KMS-11 (cell line): ENCODE data around the gene RAPH1.
"Not testable (repeated sequence)": the region's sequence is repeated elsewhere in the genome, so short reads cannot be mapped to it uniquely, and the experiment has no call there.

Experiments used
- H2AFZ ChIP-seq: fragments of 200-600 bp; sonication (generic); 2 replicates; pipeline ENCODE4 v1.6.1; 2016; ENCODE audit warnings: antibody characterized with exemption, mixed run types, low read depth
- H3K27ac ChIP-seq: fragments of 200-600 bp; sonication (generic); 2 replicates; pipeline ENCODE4 v1.6.1; 2016; ENCODE audit warnings: mild to moderate bottlenecking, mixed run types
- H3K27me3 ChIP-seq: fragments of 200-600 bp; sonication (generic); 2 replicates; pipeline ENCODE4 v1.6.1; 2017; ENCODE audit warnings: mild to moderate bottlenecking, low read depth, mixed run types, moderate library complexity; ENCODE audit not compliant: insufficient read depth
- H3K36me3 ChIP-seq: fragments of 200-600 bp; sonication (generic); 2 replicates; pipeline ENCODE4 v1.6.1; 2017; ENCODE audit warnings: mild to moderate bottlenecking, mixed run types; ENCODE audit not compliant: insufficient read depth
- H3K4me1 ChIP-seq: fragments of 200-600 bp; sonication (generic); 2 replicates; pipeline ENCODE4 v1.6.1; 2016; ENCODE audit warnings: mild to moderate bottlenecking, low read depth, mixed run types; ENCODE audit not compliant: poor library complexity, severe bottlenecking
- H3K4me2 ChIP-seq: fragments of 200-600 bp; sonication (generic); 2 replicates; pipeline ENCODE4 v1.7.0; 2016; ENCODE audit warnings: mild to moderate bottlenecking, mixed run types
- H3K4me3 ChIP-seq: fragments of 200-600 bp; sonication (generic); IDR thresholded peaks from 2 replicates; pipeline ENCODE4 v1.6.1; 2017; ENCODE audit warnings: low read depth, low read length, mixed read lengths; ENCODE audit not compliant: insufficient read depth
- H3K79me2 ChIP-seq: fragments of 200-600 bp; sonication (generic); 2 replicates; pipeline ENCODE4 v1.6.1; 2016; ENCODE audit warnings: low read depth, mixed run types; ENCODE audit not compliant: insufficient read depth
- H3K9ac ChIP-seq: fragments of 200-600 bp; sonication (generic); 2 replicates; pipeline ENCODE4 v1.6.1; 2016; ENCODE audit warnings: mild to moderate bottlenecking, mixed run types
- H4K20me1 ChIP-seq: fragments of 200-600 bp; sonication (generic); 2 replicates; pipeline ENCODE4 v1.6.1; 2016; ENCODE audit warnings: mild to moderate bottlenecking, mixed run types; ENCODE audit not compliant: insufficient read depth
- TF ChIP-seq, protein P1 (sequence below): fragments of 200-600 bp; sonication (generic); conservative IDR thresholded peaks from 2 replicates; pipeline ENCODE4 v1.6.1; 2017; ENCODE audit warnings: low read depth, mild to moderate bottlenecking, antibody characterized with exemption, low read length, moderate library complexity, mixed read lengths

Gene RAPH1

DNA sequence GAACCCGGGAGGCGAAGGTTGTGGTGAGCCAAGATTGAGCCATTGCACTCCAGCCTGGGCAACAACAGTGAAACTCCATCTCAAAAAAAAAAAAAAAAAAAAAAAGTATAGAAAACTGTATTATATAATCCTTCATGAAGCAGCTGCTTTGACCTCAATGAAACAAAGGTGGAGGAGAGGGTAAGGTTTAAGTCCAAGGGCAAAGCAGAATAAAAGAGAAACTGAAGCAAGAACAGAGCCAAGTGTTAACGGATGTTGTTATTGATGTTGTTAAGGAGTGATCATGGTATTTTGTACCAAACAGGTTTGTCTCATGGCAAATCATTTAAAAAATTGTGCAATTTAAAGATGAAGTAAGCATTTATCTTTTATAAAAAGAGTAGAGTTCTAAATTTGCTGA lies 7.4 kb downstream of the RAPH1 start:
- Histone ChIP-seq H4K20me1 (no peaks in the 10 kb centered on the region), H3K4me1 (peaks cover 2% of the 10 kb centered on the region), H3K79me2 (no peaks in the 10 kb centered on the region), H3K27ac (no peak overlapping the region), H3K27me3 (peaks cover 6% of the 10 kb centered on the region; the same call in 1 of the 2 replicates), H3K4me3 (no peak overlapping the region), H3K36me3 (no peaks in the 10 kb centered on the region), H3K9ac (no peak overlapping the region), H2AFZ (no peak overlapping the region), H3K4me2 (no peak overlapping the region)
- TF ChIP-seq, protein P1, sequence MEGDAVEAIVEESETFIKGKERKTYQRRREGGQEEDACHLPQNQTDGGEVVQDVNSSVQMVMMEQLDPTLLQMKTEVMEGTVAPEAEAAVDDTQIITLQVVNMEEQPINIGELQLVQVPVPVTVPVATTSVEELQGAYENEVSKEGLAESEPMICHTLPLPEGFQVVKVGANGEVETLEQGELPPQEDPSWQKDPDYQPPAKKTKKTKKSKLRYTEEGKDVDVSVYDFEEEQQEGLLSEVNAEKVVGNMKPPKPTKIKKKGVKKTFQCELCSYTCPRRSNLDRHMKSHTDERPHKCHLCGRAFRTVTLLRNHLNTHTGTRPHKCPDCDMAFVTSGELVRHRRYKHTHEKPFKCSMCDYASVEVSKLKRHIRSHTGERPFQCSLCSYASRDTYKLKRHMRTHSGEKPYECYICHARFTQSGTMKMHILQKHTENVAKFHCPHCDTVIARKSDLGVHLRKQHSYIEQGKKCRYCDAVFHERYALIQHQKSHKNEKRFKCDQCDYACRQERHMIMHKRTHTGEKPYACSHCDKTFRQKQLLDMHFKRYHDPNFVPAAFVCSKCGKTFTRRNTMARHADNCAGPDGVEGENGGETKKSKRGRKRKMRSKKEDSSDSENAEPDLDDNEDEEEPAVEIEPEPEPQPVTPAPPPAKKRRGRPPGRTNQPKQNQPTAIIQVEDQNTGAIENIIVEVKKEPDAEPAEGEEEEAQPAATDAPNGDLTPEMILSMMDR = no peak

DNA sequence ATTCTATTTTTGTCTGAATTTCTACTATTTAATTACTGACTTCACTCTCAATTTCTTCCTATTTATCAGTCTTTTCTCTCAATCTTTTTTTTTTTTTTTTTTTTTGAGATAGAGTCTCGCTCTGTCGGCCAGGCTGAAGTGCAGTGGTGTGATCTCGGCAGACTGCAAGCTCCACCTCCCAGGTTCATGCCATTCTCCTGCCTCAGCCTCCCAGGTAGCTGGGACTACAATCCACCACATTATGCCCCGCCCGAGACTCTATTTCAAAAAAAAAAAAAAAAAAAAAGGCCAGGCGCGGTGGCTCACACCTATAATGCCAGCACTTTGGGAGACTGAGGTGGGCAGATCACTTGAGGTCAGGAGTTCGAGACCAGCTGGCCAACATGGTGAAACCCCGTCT lies 21.8 kb downstream of the RAPH1 start:
- not testable (repeated sequence) for H3K4me3 ChIP-seq, H3K36me3 ChIP-seq, H3K27ac ChIP-seq, H3K4me1 ChIP-seq, H4K20me1 ChIP-seq, H3K27me3 ChIP-seq, H3K4me2 ChIP-seq, H3K79me2 ChIP-seq, H2AFZ ChIP-seq, H3K9ac ChIP-seq

DNA sequence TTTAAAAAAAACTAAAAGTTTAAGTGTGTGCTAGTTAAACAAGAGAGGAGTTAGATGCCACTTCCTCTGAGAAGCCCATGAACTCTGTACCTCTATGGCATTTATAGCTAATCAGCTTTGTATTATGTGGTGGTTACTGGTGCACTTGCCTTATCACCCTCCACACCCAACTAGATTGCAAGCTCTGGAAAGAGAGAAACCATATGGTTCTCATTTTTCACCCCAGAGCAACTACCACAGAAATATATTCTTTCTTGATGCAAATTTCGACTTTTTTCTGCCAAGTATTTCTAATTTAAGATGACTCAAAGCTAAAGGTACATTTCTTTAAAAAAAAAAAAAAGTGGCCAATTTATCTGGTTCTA lies 24.2 kb downstream of the RAPH1 start:
- H3K27ac ChIP-seq = no peak overlapping the region
- TF ChIP-seq, protein P1 = no peak
- H2AFZ ChIP-seq = no peak overlapping the region
- H3K27me3 ChIP-seq = no peaks in the 10 kb centered on the region
- no peak overlapping the region for H3K4me3 ChIP-seq
- H3K4me1 ChIP-seq = no peaks in the 10 kb centered on the region
- no peak overlapping the region for H3K4me2 ChIP-seq
- no peaks in the 10 kb centered on the region for H3K36me3 ChIP-seq
- H3K9ac ChIP-seq = no peak overlapping the region
- no peaks in the 10 kb centered on the region for H4K20me1 ChIP-seq
- H3K79me2 ChIP-seq = no peaks in the 10 kb centered on the region

DNA sequence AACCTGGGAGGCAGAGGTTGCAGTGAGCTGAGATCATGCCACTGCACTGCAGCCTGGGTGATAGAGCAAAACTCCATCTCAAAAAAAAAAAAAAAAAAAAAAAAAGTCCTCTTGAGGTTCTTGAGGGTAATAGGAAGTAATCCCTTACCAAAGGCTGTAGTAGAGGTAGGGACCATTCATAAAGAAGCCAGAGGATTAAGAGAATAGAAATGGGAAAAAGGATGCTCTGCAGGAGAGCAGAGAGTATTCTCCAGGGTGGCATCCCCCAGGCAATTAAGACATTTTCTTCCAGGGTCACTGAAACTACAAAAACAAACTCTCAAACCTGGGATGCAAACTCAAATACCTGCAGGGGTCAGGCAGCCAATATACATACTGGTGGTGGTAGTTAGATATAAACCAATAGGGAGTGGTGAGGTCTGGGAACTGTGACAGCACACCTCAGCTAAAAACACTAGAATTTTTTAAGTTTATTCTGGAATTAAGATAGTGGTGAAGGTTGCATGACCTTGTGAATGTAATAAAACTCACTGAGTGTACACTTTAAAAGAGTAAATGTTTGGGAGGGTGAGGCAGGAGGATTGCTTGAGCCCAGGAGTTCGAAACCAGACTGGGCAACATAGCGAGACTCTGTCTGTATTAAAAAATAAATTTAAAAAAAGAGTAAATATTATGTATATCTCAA lies 24.7 kb downstream of the RAPH1 start:
- H3K27ac ChIP-seq = no peak overlapping the region
- no peaks in the 10 kb centered on the region for H3K79me2 ChIP-seq
- H3K27me3 ChIP-seq = no peaks in the 10 kb centered on the region
- no peaks in the 10 kb centered on the region for H4K20me1 ChIP-seq
- no peaks in the 10 kb centered on the region for H3K36me3 ChIP-seq
- no peak overlapping the region for H3K4me3 ChIP-seq
- H3K4me2 ChIP-seq = no peak overlapping the region
- TF ChIP-seq, protein P1 = no peak
- no peaks in the 10 kb centered on the region for H3K4me1 ChIP-seq
- no peak overlapping the region for H2AFZ ChIP-seq
- no peak overlapping the region for H3K9ac ChIP-seq

DNA sequence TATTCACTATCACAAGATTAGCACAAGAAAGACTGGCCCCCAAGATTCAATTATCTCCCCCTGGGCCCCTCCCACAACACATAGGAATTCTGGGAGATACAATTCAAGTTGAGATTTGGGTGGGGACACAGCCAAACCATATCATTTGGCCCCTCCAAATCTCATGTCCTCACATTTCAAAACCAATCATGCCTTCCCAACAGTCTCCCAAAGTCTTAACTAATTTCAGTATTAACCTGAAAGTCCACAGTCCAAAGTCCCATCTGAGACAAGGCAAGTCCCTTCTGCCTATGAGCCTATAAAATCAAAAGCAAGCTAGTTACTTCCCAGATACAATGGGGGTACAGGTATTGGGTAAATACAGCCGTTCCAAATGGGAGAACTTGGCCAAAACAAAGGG lies 31.6 kb downstream of the RAPH1 start:
- not testable (repeated sequence) for H4K20me1 ChIP-seq, H3K36me3 ChIP-seq, H2AFZ ChIP-seq, H3K4me2 ChIP-seq, H3K79me2 ChIP-seq, H3K9ac ChIP-seq, H3K27me3 ChIP-seq, H3K4me3 ChIP-seq, H3K27ac ChIP-seq, H3K4me1 ChIP-seq
